Measurements from ENCODE around the gene ZNF169. TPM values are rescaled to one million over a fixed set of nuclear protein-coding genes. Genes with fewer than 3 reads are reported as not detected.
"Not testable (repeated sequence)": the region's sequence is repeated elsewhere in the genome, so short reads cannot be mapped to it uniquely, and the experiment has no call there.

ZNF169 gene
- total RNA-seq: 1 to 10 TPM; 2.6 to 3.2 (median 2.7) TPM
- polyA plus RNA-seq: 2.3 TPM
- long read RNA-seq, donor 1, partial matches to known transcripts: 0 of 3 reads
- long read RNA-seq, donor 1, other reads (novel, unspliced or antisense): 2 of 3 reads
- long read RNA-seq, donor 2, partial matches to known transcripts: 1 of 3 reads
- long read RNA-seq, donor 2, other reads (novel, unspliced or antisense): 1 of 3 reads
- long read RNA-seq, donor 3, partial matches to known transcripts: 0 of 7 reads
- long read RNA-seq, donor 3, other reads (novel, unspliced or antisense): 2 of 7 reads
- long read RNA-seq, donor 4, partial matches to known transcripts: 0 of 2 reads
- long read RNA-seq, donor 4, other reads (novel, unspliced or antisense): 2 of 2 reads

DNA sequence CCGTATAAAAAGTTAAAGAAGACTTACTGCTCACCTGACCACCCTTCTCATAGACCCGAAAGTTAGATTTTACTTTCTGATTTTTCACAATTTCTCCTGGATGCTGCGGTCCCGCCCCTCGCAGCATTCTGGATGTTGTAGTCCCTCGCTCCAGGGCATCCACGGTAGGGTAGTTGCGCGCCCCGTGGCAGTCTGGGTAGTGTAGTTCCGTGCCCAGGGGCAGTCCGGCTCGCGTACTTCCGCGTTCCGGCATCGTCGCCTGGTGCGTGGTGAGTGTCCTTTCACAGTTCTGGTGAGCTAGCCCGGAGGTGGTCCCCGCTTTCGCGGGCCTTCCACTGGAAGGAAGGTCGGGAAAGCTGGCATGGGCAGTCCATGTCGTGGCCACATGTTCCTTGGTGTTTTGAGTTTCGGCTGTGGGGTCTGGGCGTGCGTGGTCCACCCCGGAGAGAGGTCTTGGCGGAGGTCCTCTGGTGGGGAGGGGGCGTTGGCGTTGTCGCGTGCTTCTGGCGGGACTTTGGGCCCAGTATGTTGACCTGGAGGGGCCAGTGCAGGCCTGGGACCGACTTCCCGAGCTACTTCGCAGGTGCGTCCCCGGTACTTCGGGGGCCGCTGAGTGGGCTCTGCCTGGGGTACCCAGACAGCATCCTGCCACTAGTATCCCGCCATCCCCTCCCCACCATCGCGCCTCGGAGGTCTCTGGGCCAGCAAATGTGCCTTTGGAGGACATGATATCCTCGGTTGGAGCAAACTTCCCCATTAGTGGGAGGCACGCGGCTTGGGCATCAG lies at the start of gene ZNF169:
Gene ZNF169, plus strand, starts transcription at position 222 of the 786 bp plus-strand sequence. CDS start 19,515 bp downstream, outside the sequence.
- intact Hi-C loops (cut with DNase I): no loop called here
- peak; percentile 93 to 97 (median 96) for DNase-seq
- H3K27me3 ChIP-seq (ENCODE audit: control insufficient read depth, insufficient read depth): no peaks in the 10 kb centered on the region
- no peaks in the 10 kb centered on the region for H3K4me1 ChIP-seq (ENCODE audit: control insufficient read depth, insufficient read depth, low read length)
- H3K4me3 ChIP-seq (ENCODE audit: low read length): peak within 1 kb of the TSS; percentile 88
- no peaks in the 10 kb centered on the region for H3K9me3 ChIP-seq (ENCODE audit: control insufficient read depth, low read length)
- H3K27ac ChIP-seq (ENCODE audit: low read length): peak within 1 kb of the TSS; percentile 22
- 2% methylated on average over 50 of the region's 50 CpGs for WGBS
- ATAC-seq: peak; percentile 100

DNA sequence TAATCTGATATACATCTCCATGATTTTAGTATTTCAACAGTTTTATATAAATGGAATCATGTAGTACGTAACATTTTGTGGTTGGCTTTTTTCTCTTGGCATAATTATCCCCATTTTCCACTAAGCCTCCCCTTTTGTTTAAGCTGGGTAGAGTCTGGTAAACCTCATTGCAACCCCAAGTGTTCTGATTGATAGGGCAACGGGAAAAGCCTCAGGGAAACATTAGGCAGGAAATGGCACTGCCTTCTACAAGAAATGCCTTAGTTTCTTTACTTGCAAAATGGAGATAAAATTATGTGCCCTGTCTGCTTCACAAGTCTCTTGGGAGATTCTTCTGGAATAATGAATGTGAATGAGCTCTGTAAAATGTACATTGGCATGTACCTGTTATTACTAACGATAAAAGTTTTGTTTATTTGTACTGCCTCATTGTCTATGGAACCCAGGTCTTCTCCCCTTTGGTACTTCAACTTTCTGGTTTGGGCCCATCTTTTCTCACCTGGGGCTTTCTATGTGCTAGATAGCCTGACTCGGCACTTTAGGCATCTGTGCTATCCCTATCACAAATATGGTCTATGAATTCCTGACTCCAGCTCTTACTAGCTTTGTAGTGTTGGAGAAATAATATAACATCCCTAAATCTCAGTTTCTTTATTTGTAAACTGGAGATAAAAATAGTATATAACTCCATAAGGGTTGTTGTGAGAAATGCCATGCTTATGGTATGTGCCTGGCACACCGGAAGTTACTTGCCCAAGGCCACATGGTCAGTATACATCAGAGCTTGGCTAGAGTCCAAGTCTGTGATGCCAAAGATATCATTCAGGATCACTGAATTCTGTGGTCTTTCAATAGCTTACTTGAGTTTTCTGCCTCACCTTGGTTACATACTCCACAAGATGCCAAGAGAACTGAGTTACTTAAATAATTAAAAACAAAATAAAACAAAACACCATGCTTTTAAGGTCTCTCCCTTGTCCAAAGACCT lies 48.2 kb upstream of the ZNF169 start:
- ATAC-seq (no peak), DNase-seq (no peak)
- H3K27me3 ChIP-seq (ENCODE audit: control insufficient read depth, insufficient read depth): no peaks in the 10 kb centered on the region
- WGBS: 78% methylated on average over 5 of the region's 5 CpGs
- H3K27ac ChIP-seq (ENCODE audit: low read length): no peak overlapping the region
- H3K4me3 ChIP-seq (ENCODE audit: low read length): no peak overlapping the region
- H3K4me1 ChIP-seq (ENCODE audit: control insufficient read depth, insufficient read depth, low read length): peaks cover 1% of the 10 kb centered on the region
- intact Hi-C loops (cut with DNase I): loop anchor here in 3 of 4 donors (2.0 to 10.0 kb wide), 4 partner anchors 144 to 199 kb away; no protein-coding TSS in a partner anchor
- H3K9me3 ChIP-seq (ENCODE audit: control insufficient read depth, low read length): no peaks in the 10 kb centered on the region

DNA sequence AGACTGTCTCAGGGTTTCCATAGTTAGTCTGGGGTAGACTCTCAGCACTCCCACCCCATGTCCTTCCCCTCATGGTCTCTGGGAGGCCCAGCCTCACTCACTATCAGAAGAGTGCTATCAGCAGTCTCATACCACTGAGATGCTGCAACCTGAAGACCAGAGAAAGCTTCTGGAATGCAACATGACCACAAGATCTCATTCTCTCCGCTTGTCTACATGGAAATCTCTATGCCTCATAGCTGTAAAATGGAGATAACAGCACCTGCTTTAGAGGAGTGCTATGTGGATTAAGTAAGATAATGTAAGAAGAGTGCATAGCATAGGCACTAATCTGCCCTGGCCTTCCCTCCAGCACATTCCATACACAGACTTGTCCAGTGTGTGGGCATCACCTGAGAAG lies 47.0 kb upstream of the ZNF169 start:
- Histone ChIP-seq H3K4me3 (ENCODE audit: low read length) (no peak overlapping the region), H3K27me3 (ENCODE audit: control insufficient read depth, insufficient read depth) (no peaks in the 10 kb centered on the region), H3K4me1 (ENCODE audit: control insufficient read depth, insufficient read depth, low read length) (peaks cover 1% of the 10 kb centered on the region), H3K9me3 (ENCODE audit: control insufficient read depth, low read length) (no peaks in the 10 kb centered on the region), H3K27ac (ENCODE audit: low read length) (no peak overlapping the region)
- ATAC-seq (no peak), DNase-seq (no peak)
- 95% methylated on average over 1 of the region's 1 CpG for whole genome bisulfite sequencing
- intact Hi-C loops (cut with DNase I): loop anchor here in 3 of 4 donors (2.0 to 10.0 kb wide), 4 partner anchors 145 to 200 kb away; no protein-coding TSS in a partner anchor

DNA sequence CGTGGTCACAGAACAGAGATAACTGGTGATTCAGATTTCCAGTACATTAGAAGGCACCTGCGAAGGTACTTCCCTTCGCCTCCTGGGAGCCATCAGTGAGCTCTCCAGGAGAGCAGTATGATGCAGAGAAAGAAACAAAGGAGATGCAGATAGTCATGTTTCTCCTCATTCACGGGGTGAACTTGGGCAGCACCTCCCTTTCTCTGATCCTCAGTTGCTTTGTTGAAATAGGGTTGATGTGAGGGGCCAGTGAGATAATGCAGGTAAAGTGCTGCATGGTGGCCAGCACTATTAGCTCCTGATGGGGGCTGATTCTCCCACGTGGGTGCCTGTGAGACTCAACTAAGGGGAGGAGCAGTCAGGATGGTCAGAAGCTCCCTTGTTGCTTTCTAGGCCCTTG lies 46.6 kb upstream of the ZNF169 start:
- no peak for ATAC-seq
- H3K4me1 ChIP-seq (ENCODE audit: control insufficient read depth, insufficient read depth, low read length): peaks cover 1% of the 10 kb centered on the region
- 71% methylated on average over 5 of the region's 5 CpGs for WGBS

DNA sequence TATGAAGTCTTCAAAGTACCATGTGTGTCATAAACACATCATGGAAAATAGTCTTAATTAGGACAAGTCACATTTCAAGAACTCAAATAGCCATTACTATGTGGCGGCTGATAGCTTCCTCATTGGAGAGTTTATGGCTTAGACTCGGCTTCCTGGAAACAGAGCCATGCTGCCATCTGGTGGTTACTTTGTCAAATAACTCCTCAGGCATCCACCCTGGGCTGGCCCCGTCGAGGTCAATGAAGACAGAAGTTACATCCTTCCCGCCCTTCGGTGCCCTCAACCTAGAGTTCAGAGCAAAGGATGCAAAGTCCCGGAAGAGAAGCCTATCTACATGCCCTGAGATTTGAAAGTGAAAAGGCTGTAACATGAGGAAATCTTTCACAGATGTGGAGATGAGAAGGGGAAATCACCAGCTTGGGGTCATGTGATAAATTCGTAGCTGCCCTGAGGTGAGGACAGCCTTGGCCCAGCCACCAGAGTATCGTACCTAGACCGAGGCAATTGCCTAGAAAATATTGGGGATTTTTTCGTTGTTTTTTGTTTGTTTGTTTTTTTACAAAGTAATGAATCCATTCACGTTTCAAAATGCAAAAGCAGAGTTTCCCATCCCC lies 45.5 kb upstream of the ZNF169 start:
- Histone ChIP-seq H3K9me3 (ENCODE audit: control insufficient read depth, low read length) (no peaks in the 10 kb centered on the region), H3K4me1 (ENCODE audit: control insufficient read depth, insufficient read depth, low read length) (peaks cover 1% of the 10 kb centered on the region), H3K27me3 (ENCODE audit: control insufficient read depth, insufficient read depth) (no peaks in the 10 kb centered on the region), H3K27ac (ENCODE audit: low read length) (no peak overlapping the region), H3K4me3 (ENCODE audit: low read length) (no peak overlapping the region)
- intact Hi-C loops (cut with DNase I): loop anchor here (2.0 to 10.0 kb wide), 5 partner anchors 147 to 201 kb away; no protein-coding TSS in a partner anchor
- ATAC-seq: peak; percentile 94 to 96
- 12% methylated on average over 12 of the region's 12 CpGs for WGBS
- DNase-seq: peak; percentile 54 to 74 (median 74)

More for the DNA sequence above, 46.6 kb upstream of the ZNF169 start:
- H3K9me3 ChIP-seq (ENCODE audit: control insufficient read depth, low read length): no peaks in the 10 kb centered on the region
- no peaks in the 10 kb centered on the region for H3K27me3 ChIP-seq (ENCODE audit: control insufficient read depth, insufficient read depth)
- H3K4me3 ChIP-seq (ENCODE audit: low read length): no peak overlapping the region
- DNase-seq: no peak
- intact Hi-C loops (cut with DNase I): loop anchor here in 3 of 4 donors (2.0 to 10.0 kb wide), 4 partner anchors 146 to 200 kb away; no protein-coding TSS in a partner anchor
- H3K27ac ChIP-seq (ENCODE audit: low read length): no peak overlapping the region

DNA sequence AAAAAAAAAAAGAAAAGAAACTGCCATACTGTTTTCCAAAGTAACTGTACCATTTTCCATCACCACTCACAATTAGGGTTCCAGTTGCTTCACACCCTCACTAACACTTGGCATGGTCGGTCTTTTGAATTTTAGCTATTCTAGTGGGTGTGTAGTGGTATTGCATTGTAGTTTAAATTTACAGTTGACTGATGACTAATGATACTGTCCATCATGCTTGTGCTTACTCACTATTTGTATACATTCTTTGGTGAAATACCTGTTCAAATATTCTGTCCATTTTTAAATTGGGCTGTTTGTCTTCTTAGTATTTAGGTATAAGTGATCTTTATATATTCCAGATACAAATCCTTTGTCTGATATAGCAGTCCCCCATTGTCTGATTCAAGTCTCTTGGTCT lies 36.2 kb upstream of the ZNF169 start:
- intact Hi-C loops (cut with DNase I): no loop called here
- WGBS: 84% methylated on average over 1 of the region's 1 CpG
- no peak for DNase-seq
- no peak overlapping the region for H3K4me3 ChIP-seq (ENCODE audit: low read length)
- H3K4me1 ChIP-seq (ENCODE audit: control insufficient read depth, insufficient read depth, low read length): no peaks in the 10 kb centered on the region
- H3K27ac ChIP-seq (ENCODE audit: low read length): no peak overlapping the region
- no peak for ATAC-seq
- H3K27me3 ChIP-seq (ENCODE audit: control insufficient read depth, insufficient read depth): no peaks in the 10 kb centered on the region
- H3K9me3 ChIP-seq (ENCODE audit: control insufficient read depth, low read length): no peaks in the 10 kb centered on the region

DNA sequence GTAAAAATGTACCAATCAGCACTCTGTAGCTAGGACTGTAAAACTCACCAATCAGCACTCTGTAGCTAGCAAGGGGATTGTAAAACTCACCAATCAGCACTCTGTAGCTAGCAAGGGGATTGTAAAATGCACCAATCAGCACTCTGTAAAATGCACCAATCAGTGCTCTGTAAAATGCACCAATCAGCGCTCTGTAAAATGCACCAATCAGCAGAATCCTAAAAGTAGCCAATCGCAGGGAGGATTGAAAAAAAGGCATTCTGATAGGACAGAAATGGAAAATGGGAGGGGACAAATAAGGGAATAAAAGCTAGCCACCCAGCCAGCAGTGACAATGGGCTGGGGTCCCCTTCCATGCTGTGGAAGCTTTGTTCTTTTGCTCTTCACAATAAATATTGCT lies 33.7 kb upstream of the ZNF169 start:
- ATAC-seq; H3K27me3 ChIP-seq (ENCODE audit: control insufficient read depth, insufficient read depth); DNase-seq; intact Hi-C loops (cut with DNase I); H3K4me3 ChIP-seq (ENCODE audit: low read length); H3K4me1 ChIP-seq (ENCODE audit: control insufficient read depth, insufficient read depth, low read length); H3K27ac ChIP-seq (ENCODE audit: low read length); H3K9me3 ChIP-seq (ENCODE audit: control insufficient read depth, low read length): not testable (repeated sequence)
- 90% methylated on average over 2 of the region's 2 CpGs for WGBS

DNA sequence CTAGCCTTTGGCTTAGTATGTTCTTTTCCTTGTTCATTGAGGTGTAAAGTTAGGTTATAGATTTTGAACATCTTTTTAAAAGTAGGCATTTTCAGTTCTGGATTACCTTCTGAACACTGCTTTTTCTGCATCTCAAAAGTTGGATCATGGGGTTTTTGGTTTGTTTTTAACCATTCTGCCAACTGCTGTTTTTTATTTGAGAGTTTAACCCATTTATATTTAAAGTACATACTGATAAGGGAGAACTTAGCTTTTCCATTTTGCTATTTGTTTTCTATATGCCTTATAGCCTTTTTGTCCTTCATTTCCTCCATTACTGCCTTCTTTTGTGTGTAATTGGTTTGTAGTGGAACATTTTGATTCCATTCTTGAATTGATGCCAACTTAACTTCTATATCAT lies 30.5 kb upstream of the ZNF169 start:
- intact Hi-C loops (cut with DNase I): no loop called here
- Histone ChIP-seq H3K27me3 (ENCODE audit: control insufficient read depth, insufficient read depth) (no peaks in the 10 kb centered on the region), H3K4me1 (ENCODE audit: control insufficient read depth, insufficient read depth, low read length) (no peaks in the 10 kb centered on the region), H3K9me3 (ENCODE audit: control insufficient read depth, low read length) (no peaks in the 10 kb centered on the region), H3K27ac (ENCODE audit: low read length) (no peak overlapping the region), H3K4me3 (ENCODE audit: low read length) (no peak overlapping the region)
- ATAC-seq (no peak), DNase-seq (no peak)

DNA sequence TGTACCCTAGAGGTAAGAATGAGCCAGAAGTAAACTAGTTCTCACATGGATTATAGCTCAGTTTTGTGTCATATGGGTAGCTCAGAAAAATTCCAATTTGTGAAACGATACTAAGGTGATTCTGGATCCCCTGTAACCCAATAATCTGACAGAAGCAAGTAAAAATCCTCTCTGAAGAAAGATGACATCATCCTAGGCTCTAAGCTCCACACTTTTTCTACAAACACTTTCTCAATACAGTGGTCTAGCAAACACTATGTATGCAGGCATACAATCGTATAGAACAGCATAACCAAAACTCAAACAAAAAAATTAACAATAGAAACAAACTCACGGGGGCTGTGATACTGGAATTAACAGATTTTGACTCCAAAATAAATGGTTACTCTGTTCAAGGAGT lies 26.7 kb upstream of the ZNF169 start:
- 69% methylated on average over 3 of the region's 3 CpGs for WGBS
- Histone ChIP-seq H3K27ac (ENCODE audit: low read length) (no peak overlapping the region), H3K27me3 (ENCODE audit: control insufficient read depth, insufficient read depth) (no peaks in the 10 kb centered on the region), H3K4me3 (ENCODE audit: low read length) (no peak overlapping the region), H3K4me1 (ENCODE audit: control insufficient read depth, insufficient read depth, low read length) (no peaks in the 10 kb centered on the region), H3K9me3 (ENCODE audit: control insufficient read depth, low read length) (no peaks in the 10 kb centered on the region)
- no peak for ATAC-seq
- intact Hi-C loops (cut with DNase I): no loop called here
- no peak for DNase-seq

DNA sequence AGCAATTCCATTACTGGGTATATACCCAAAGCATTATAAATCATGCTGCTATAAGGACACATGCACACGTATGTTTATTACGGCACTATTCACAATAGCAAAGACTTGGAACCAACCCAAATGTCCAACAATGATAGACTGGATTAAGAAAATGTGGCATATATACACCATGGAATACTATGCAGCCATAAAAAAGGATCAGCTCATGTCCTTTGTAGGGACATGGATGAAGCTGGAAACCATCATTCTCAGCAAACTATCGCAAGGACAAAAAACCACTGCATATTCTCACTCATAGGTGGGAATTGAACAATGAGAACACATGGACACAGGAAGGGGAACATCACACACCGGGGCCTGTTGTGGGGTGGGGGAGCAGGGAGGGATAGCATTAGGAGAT lies 18.0 kb upstream of the ZNF169 start:
- ATAC-seq: not testable (repeated sequence)

More for the DNA sequence above, 18.0 kb upstream of the ZNF169 start:
- H3K27ac ChIP-seq (ENCODE audit: low read length); H3K4me3 ChIP-seq (ENCODE audit: low read length); H3K4me1 ChIP-seq (ENCODE audit: control insufficient read depth, insufficient read depth, low read length); H3K27me3 ChIP-seq (ENCODE audit: control insufficient read depth, insufficient read depth); DNase-seq; H3K9me3 ChIP-seq (ENCODE audit: control insufficient read depth, low read length); intact Hi-C loops (cut with DNase I): not testable (repeated sequence)
- 92% methylated on average over 4 of the region's 4 CpGs for WGBS
